Measurements from ENCODE around the gene TENT4A.
A peak's percentile ranks its signal among the peaks of the same experiment; 100 is the strongest.

TENT4A gene

DNA sequence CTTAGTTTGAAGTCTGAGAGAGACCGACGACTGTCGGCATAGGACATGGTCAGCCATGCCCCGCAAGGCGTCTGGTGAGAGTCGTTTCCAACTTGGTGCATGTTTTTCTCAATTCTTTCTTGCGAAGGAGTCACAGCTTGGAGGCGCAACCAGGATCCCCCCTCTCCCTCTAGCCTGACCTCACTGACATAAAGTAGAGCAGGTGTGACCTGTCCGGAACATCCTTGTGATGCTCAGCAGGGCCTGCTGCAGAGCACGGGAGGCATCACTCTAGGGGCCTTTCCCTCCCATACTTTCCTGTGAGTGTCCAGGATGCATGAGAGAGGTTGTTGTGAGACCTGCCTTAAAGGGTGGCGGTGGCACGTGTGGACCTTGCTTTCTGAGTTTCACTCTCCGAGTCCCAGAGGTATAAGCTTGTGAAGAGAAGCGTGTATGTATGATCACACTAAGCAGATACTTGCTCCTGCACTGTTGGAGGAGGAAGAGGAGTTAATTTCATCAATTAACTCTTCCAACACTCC, 5.0 kb downstream of the TENT4A start:
- DNase-seq (ENCODE audit: low spot score), result no peak

DNA sequence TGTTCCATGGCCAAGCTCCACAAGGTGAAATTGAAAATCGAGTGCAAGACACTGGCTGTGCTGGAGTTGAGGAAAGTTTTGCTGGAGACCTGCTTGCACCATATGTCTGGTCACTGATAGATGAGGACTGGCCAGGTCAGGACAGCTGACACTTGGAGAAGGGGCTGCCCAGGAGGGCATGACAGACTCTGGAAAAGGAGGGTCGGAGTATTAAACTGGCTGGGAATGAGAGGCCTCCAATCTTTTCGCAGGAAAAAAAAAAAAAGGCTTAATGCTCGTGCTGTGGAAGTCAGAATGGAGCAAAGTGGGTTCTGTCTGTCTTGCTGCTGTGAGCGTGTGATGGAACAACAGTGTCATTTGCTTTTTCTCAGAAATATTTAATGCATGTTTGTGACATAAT, 5.5 kb downstream of the TENT4A start:
- DNase-seq (ENCODE audit: low spot score), result no peak

DNA sequence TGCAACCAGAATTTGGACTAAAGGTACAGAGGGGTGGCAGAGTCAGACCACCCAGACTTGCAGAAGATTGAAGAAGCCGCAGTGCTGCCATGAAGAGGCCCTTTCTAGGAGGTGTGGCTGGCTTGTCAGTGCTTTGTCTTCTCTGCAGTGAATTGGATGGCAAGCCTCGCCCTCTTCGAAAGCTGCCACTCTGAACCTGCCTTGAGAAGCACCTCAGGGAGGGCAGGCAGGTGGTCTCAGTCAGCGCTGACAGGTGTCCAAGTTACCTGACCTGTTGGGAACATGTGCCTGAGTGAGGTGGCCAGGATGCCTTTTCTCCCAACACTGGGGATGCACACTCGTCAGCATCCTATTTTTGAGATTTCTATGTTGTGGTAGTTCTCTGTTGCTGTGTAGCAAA, 6.2 kb downstream of the TENT4A start:
- DNase-seq (ENCODE audit: low spot score), result no peak

DNA sequence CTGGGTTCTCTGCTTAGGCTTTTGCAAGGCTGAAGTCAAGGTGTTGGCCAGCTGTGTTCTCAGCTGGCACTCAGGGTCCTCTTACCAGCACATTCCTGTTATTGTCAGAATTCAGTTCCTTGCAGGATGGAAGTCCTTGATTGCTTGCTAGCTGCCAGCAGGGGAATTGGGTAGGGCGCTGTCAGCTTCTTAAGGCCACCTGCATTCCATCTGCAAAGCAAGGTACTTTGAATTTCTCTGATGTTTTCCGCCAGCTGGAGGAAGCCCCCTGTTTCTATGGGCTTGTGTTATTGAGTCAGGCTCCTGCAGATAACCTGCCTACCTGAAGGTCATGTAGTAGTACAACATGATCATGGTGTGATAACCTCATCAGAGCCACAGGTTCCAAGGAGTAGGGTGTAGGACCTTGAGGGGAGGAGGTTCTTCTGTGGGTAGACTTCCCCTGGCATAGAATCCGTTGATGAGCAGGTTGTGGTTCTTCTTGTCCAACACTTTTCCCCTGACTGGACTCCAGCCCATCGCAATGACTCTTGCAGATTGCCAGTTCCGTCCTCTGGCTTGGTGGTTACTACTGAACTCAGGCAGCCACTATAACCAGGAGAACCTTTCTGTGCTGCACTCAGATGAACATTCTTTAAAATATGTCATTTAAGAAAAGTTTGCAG, 6.8 kb downstream of the TENT4A start:
- no peak for DNase-seq (ENCODE audit: low spot score)

DNA sequence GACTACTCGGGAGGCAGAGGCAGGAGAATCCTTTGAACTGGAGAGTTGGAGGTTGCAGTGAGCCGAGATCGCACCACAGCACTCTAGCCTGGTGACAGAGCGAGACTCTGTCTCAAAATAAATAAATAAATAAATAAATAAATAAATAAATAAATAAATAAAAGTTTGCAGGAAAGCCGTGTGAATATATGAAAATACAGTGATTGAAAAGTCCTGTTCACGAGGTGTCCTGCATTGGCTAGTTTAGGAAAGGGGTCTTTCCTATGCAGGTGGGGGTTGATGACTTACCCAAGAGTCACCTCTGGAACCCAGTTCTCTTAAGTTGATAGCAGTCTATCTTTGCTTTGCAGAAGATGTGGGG, 7.3 kb downstream of the TENT4A start:
- no peak for DNase-seq (ENCODE audit: low spot score)

DNA sequence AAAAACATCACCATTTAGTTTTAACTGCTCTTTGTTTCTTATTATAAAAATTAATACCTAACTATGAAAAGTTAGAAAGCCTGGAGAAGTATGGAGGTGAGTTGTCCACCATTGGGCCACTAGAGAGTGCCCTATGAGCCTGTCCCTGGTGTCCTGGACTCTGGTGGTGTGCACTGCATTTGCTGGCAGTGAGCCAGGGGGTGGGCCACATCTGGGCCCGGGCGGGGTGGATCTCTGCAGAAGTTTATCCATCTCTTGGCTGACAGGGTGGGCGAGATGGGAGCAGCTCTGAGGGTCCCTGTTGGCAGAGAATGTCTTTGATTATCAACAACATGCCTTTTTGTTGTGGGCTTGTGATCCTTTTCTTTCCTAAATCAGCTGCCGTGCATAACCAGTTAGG, 8.2 kb downstream of the TENT4A start:
- no peak for DNase-seq (ENCODE audit: low spot score)

DNA sequence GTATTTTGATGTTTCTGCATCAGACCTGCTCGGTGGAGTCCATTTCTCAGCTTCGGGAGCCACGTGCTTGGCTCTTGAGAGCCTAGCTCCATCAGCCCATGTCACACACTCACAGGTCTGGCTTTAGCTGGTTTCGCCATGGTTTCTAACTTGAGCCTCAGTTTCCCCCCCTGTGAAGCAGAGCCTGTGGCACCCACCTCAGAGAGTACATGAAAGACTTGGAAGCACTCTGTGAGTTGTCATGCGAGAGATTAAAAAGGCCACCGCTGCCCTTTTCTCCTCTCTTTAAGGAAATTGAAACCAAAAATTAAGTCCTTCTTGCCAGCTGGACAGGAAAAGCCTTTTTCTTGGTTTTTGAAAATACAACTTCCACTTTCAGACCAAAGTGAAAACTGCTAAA, 8.8 kb downstream of the TENT4A start:
- DNase-seq (ENCODE audit: low spot score), result no peak

DNA sequence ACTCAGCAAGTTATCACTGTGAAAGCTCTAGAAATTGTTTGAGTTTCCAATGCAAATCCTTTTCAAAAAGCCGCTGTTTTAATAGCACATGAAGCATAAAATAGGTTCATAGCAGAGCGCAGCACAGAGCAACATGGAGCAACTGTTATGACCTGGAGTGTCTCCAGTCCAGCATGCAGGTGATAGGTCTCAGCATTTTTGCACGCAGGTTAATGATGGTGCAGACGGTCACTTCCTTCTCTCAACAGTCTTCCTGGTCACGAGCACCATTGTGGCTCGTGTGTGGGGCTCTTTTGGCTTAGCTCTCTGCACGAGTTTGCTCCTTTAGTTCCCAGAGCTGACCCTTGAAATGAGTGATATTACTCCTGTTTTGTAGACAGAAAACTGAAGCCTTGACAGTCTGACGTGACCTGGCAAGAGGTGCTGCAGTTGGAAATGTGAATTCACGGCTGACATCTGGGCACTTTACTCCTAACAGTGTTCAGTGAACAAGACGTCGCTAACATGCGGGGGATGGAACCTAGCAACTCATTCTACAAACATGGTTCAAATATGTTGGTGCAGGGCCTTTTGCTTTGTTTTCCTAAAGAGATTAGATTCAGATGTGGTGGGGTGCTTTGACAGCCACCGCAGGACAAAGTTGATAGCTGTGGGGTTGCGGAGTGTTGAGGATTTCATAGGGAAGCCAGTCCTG, 10.0 kb downstream of the TENT4A start:
- DNase-seq (ENCODE audit: low spot score), result no peak

DNA sequence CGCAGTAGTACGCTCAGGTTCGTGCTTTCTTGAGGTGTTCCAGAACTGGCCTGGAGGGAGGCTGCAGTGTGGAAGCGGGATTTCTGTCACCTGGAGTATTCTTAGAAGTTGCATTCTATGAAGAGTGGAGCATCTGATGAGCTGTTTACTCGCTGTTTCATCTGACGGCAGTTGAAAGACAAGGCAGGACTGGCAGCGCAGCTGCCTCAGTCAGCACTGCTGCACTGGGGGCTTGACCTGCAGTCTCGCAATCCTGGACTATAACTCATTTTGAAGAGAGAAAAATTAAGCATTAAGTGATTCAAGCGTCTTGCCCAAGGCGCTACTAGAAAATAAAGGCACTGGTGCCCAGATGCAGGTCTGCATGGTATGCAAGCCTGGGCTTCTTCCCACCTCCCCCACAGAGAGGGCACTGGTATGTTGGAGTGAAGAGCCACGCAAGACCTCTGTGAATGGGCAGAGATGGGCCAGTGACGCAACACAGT, 10.6 kb downstream of the TENT4A start:
- no peak for DNase-seq (ENCODE audit: low spot score)

DNA sequence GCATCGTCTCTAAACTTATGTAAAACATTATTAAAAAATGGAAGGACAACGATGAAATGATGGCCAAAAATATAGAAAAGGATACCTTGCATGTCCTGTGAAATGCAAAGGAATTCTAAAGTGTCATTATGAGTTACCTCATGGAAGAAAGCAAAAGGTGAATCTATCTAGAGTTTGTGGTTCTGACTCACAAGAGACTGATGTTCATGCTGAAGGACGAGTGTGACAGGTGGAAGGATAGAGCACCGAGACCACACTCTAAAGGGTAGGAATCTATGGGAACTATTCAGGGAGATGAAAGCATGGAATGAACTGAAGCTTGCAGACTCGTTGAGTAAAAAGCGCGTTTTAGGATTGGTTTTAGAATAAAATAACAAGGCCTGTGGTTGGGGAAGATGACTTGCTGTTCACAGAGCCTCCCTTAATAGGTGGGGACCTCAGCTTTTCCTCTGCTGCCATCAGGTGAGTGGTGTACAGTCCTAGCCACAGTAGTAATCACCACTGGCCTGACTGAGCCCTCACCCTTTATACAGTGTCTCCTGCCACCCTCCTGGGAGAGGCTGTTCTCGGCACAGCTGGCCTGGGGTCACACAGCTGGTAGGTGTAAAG, 11.2 kb downstream of the TENT4A start:
- no peak for DNase-seq (ENCODE audit: low spot score)

DNA sequence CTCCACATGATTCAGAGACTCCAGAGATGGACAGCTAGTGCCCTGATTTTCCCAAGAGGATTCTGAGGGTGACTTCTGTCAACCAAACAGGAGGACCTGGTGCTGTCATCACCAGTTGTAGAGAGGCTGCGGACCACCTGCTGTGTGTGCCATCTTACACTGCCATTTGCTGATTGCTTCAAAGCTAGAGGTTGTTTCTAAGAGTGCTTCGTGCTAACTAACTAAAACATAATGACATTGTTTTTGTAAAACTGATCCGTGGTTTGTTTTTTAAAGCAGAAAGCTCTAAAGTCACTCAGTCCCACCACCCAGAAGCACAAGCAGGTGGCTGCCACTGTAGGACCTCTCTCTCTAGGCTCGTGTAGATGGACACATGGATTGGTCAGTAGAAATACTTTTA, 12.2 kb downstream of the TENT4A start:
- no peak for DNase-seq (ENCODE audit: low spot score)

DNA sequence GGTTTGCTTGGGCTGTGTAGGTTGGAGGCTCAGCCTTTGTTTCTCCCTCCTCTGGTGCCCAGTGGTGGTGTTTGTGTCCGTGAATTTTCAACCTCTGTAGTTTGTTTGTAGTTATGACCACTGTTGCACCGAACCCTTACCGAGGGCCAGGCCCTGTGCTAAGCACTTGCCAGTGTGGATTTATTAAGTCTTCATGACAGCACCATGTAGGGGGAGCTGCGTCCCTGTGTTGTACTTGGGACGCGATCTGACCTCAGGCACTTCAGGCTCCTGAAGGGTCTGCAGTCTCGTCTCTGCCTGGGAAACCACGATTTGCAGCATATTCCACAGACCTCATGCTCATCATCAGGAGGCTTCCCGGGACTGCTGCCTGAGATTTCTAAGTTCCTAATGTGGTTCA, 12.8 kb downstream of the TENT4A start:
- no peak for DNase-seq (ENCODE audit: low spot score)

DNA sequence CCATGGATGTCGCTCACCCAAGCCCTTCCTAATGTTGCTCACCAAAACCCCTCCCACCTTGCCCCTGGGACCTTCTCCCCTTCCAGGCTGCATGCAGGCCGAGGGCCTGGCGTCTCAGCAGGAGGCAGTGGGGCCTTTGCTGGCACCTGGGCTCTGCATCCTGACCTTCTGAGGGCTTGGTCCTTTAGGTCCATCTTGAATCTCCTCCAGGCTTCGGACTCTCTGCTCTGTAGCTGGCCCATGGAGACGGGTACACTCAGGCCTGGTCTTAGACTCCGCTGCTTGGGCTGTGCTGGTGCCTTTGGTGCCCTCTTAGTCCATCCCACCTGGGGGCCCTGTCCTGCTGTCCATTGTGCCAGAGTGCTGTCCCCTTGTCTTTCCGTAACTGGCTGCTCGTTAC, 14.0 kb downstream of the TENT4A start:
- no peak for DNase-seq (ENCODE audit: low spot score)

DNA sequence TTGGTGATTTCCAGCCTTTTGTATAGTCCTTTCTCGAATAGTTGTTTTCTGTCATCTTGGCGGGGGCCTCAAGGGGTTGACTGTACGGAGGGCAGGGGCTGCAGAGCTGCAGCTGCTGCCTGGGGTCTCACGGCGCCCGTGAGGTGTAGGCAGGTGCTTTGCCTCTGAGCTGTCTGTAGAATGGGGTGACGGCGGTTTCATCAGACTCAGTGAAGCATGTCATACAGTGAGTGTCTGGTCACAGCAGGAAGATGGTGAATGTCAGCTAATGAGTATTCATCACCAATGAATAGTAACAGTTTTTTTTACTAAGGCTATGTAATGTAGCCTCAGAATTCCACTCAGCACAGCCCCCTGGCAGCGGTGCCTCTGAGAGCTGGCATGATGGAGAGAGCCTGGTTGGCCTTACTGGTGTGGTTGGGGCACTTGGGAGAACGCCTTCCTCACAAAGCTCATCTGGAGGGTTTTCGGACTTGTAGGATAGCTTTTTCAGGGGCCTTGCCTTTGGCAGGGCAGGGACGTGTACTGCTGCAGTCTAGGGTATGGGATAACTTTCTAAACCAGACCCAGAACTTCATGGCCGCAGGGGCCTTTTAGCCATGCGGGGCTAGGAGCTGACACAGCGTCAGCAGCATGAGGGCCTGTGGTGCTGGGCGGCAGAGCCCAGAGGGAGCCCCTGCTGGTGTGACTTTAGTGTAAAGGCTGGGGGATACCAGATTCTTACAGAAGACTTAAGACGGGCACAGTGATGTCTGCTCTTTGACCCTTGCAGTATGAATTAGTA, 15.0 kb downstream of the TENT4A start:
- no peak for DNase-seq (ENCODE audit: low spot score)

DNA sequence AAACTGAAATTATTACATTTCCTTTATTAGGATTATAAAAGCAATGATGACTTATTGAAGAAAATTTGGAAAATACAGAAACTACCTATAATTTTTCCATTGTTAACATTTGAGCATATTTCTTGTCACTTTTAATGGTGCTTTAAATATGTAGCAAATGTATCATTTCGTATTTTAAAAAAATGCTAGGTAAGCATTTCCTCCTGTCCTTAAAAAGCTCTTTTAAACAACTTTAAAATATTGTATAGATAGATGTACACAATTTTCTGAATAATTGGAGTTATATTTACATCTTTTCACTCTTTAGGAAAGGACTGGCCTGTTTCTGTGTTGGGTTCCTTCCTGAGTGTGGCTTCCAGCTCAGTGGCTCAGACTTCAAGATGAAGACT, 15.6 kb downstream of the TENT4A start:
- no peak for DNase-seq (ENCODE audit: low spot score)

DNA sequence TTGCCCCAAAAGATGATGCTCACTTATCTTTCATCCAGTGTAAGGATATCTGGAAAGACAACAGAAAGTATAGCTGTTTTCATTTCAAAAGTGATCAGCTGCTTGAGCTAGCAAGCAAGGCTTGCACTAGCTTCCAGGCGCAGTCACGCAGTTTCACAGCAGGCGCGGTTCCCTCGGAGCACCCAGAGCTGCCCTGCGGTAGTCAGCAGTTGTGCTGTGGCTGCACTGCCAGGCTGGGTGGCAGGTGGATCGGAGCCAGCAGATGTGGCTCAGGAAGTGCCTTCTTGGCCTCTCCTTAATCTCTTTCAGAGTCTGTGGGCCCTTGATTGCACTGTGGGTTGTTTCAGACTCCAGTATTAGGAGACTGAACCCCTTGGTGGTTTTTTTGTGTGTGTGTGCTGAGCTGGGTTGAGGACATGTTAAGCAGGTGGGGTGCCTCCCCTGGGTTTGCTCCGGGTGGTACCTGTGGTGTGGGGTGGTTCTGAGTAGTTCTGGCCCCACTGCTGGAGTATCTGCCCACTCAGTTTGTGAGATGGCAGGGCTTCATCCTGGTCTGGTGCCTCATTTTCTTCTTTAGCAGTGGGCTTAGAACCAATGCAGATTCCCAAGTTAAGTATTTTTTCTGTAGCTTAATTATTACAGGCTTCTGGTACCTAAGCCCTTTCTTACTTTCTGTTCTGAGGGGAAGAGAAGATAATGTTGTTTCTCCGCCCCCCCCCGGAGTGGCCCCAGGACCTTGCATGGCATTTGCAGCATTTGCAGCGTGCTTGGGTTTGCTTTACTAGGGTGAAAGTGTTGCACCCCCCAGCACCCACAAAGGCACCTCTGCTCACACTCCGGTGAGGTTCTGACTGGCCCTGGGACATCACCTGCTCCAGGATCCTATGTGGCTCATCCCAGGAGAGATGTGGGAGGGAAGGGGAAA, 16.4 kb downstream of the TENT4A start:
- no peak for DNase-seq (ENCODE audit: low spot score)

DNA sequence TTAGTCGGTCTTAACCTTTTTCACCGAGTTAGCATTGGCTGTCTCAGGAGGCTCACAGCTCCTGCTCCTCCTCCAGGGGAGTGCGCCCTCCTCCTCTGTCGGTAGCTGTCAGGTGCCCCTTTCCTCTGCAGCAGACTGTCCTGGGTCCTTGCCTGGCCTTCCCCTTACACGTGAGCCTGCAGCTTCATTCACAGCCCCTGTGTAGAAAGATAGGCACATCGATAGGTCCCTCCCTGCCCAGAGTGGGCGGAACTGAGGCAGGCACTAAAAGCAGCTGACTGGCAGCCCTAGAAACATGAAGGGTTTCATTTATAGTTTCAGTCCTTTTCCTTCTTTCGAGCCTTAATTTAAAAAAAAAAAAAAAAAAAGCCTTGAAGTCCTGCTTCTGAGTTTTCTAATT, 17.2 kb downstream of the TENT4A start:
- DNase-seq (ENCODE audit: low spot score), result no peak

DNA sequence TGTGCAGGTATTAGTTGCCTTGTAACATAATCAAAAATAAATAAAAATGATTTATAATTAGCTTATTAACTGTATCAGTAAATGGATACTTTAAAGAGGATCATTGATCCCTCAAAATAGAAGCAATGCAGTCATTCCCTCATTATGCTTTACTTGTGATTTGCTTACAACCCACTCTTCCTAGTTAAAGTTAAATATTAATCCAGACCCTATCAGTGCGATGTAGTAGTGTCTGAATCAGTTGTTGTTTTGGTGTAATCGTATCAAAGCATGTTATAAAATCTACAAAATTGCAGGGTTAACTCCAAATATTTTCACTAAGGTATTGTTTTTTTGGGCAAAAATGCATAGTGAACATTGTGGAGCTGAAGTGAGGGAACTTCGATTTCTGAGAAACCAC, 17.6 kb downstream of the TENT4A start:
- no peak for DNase-seq (ENCODE audit: low spot score)

DNA sequence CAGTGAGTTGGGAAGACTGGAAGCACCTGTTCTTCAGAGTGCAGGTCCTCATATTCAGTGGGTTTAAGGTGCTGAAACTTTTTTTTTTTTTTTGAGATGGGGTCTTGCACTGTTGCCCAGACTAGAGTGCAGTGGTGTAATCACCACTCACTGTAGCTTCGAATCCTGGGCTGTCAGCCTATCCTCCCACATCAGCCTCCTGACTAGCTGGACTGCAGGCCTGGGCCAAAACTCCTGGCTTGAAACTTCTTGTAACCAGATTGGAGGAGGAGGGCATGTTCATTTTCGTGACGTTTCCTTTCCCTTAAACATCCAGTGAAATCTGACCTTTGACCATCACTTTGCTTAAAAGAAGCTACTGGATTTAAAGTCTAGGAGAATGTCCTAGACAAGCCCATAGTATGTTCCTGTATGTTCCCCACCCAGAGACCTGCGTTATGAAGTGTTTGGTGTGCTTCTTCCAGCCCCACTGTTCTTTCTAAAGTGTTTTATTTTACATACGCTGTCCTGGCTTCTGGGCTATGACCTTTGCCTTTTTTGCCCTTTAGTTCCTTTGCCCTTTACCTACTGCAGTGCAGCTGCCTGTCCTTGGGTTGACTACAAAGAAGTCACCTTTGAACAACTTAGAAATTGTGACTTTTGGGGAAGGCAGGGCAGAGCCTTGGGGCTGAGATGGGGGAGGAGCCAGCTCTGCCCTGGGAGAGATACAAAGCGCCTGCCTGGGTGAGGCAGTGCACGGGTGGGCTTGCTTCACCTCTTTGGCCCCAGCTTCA, 18.4 kb downstream of the TENT4A start:
- no peak for DNase-seq (ENCODE audit: low spot score)

DNA sequence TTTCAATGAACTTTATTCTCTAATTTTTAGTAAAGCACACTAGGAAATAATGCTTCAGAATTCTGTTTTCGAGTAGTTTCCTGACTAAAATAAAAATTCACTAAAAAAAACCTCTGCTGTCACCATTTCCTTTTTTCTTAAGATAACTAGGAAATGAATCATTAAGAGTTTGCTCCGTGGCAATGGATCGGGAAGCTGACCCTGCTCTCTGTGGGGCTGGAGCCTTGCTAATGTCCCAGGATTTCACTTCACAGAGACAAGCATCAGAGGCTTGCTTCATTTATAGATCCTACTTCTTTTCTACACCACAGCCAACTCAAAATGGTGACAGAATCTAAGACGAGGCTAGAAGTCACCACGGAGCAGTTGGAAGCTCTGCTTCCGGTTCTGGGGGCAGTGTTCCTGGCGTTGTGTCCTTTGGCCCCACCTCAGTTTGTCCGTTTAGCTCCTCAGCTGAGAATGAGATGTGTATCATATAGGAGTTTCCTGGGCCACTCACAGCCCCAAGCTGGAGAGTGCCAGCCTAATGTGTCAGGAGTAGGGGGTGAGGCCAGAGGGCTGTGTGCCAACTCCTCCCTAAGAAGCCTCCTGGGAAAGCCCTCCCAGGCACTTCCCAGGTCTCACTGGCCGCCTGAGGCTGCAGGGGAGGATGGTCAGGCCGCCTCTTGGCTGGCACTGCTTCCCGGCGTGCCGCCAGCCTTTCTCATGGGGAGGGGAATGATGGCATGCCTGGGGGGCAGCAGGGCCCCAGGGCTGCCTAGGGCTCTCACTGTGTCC, 19.6 kb downstream of the TENT4A start:
- DNase-seq (ENCODE audit: low spot score), result peak; percentile 86

Data from kidney capillary endothelial cell (primary cell).